ENCODE measurements around the gene SLC8A1.

Gene SLC8A1

GRCh38 chr2:40047406-40047805, 404.5 kb downstream of the SLC8A1 start:
- no peak for DNase-seq (ENCODE audit: low spot score)

Measured in RKO (cell line).